Suppressor macrophage (primary cell): ENCODE data around the gene ADK.
"Not testable (repeated sequence)": the region's sequence is repeated elsewhere in the genome, so short reads cannot be mapped to it uniquely, and the experiment has no call there.

Experiments
- DNase-seq, 4 experiments: peaks; one replicate each; pipeline ENCODE4 v3.0.0-alpha.2; 2020 to 2022

The ADK gene

DNA sequence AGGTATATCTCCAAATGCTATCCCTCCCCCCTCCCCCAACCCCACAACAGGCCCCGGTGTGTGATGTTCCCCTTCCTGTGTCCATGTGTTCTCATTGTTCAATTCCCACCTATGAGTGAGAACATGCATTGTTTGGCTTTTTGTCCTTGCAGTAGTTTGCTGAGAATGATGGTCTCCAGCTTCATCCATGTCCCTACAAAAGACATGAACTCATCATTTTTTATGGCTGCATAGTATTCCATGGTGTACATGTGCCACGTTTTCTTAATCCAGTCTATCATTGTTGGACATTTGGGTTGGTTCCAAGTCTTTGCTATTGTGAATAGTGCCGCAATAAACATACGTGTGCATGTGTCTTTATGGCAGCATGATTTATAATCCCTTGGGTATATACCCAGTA is 417.9 kb downstream of the ADK start:
- DNase-seq: not testable (repeated sequence)

DNA sequence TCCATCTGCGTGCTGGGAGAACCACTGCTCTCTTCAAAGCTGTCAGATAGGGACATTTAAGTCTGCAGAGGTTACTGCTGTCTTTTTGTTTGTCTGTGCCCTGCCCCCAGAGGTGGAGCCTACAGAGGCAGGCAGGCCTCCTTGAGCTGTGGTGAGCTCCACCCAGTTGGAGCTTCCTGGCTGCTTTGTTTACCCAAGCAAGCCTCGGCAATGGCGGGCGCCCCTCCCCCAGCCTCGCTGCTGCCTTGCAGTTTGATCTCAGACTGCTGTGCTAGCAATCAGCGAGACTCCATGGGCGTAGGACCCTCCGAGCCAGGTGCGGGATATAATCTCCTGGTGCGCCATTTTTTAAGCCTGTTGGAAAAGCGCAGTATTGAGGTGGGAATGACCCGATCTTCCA is 422.5 kb downstream of the ADK start:
- DNase-seq: not testable (repeated sequence)

DNA sequence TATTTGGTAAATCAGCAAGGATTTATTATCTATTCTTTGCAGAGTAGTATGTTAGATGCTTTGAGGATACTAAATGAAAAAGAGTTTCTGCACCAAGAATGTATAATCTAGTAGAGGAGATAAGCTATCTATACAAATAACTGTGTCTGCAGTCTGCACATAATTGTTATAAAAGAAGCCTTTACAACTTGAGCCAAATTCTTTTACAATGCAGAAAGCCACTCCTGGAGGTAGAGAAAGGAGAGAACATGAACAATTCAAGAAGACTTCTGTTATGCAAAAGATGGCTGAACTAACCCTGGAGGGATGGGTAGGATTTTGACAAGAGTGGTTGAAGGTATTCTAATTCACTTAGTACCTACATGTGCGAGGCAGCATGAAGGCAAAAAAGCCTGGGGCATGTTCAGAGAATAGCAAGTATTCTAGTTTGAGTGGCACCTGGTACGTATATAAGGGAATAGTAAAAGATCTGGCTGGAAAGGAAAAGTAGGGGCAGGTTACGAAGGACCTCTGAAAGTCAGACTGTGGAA is 424.2 kb downstream of the ADK start:
- DNase-seq: no peak

DNA sequence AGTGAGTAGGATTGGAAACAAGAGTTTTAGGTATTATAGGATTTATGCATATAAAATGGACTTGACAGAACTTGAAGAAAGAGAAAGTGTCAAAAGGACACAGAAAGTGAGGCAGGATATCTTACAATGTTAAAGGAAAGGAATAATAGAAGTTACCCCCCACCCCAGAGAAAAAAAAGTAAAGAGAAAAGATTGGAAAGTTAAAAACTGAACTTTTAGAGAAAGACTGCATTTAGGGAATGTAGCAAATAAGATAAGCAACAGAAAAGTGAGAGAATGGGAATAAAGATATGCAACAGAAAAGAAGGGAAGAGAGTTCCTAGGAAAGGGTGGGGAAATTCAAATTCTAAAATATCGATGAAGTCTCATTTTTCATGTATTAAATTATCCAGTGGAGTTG is 424.9 kb downstream of the ADK start:
- DNase-seq: no peak

DNA sequence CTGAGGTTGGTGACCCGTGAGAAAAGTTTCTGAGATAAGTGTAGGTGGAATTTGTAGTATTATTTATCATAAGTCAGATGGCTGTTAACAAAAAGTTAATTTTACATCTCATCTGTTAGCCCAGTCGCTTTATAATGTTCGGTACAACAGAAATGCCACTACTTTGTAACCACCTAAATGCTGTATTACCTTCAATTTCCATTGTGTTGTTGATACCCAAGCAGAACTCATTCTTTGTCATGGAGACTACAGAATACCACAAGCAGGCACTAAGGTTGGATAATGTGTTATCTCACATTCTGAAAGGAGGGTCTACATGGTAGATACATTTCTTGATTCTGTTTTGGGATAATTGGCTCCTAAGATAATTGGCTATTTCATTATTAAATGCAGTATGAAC is 425.6 kb downstream of the ADK start:
- no peak for DNase-seq

DNA sequence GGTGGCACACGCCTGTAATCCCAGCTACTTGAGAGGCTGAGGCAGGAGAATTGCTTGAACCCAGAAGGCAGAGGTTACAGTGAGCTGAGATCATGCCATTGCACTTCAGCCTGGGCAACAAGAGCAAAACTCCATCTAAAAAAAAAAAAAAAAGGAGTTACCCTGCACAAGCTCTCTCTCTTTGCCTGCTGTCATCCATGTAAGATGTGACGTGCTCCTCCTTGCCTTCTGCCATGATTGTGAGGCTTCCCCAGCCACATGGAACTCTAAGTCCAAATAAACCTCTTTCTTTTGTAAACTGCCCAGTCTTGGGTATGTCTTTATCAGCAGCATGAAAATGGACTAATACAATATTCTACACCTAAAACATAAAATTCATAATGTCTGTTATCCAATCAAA is 429.4 kb downstream of the ADK start:
- DNase-seq: not testable (repeated sequence)

DNA sequence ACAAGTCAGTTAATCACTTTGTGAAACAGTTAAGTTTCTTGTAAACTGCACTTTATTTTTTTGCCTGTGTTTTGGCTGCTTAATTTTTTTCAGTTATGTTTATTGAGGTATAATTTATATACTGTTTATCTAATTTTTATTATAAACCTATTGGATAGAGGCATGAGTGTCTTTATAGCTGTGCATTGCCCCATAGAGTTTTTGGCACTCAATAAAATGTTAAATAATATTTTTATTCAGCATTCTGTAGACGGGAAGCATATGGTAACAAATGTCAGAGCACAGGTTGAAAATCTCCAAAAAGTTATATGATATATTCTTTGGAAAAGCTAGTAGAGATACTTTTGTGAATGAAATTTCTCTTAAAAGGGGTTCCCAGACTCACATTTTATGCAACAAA is 431.5 kb downstream of the ADK start:
- DNase-seq: no peak

DNA sequence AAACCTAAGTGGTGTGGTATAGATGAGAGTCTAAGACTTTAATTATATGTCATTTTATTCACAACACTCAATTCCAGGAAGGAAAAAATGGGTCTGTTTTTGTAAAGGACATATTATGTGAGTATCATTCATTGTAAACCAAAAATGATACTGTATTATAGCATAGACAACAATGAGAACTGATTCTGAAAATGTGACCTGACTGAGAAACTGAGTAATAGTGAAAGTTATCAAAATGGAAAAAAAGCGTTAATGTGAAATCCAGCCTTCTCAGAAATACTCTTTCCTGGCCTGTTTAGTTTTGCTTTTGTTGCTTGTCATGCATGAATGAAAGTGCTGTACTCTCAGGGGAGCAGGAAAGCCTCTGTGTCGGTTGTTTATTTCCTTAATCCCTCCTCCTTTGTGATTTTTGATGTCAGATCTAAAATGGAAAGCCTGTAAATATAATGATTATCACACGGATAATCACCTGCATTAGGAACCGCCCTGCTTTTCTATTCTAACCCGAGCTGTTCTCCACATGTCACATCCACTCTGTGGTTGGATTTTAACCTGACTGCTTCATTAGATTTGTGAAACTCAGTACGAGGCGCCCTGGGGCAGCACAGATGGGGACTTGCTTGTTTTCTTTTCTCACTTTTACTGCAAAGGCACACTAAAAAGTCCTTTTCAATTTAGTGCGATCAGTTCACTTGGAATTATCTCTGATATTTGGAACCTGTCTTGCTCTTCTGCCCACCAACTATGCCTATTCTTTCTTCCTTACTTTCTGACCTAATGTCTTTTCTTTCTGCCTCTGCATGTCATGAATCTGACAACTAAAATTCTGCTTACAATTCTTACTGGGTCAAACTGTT is 434.4 kb downstream of the ADK start:
- DNase-seq: no peak

DNA sequence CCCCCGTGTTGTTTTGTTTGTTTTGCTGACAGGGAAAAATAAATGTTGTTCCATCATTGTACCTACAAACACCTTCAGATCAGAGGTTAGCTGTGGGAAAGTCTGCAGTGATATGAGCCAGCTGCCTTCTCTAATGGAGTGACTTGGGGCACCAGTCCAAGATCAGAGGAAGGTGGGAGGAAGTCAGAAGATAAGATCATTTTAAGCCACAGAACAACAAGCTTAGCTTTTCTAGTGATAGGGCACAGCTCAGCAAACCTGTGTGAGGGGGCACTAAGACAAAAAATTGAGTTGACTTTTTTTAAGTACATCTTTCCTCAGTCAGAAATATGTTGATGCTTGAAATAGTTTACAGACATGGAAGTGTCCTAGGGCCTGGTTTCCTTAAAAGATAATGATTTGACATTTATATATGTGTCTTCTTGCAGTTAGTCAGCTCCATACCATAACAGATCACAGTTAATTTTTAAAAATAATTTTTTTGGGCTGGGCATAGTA is 435.1 kb downstream of the ADK start:
- no peak for DNase-seq

DNA sequence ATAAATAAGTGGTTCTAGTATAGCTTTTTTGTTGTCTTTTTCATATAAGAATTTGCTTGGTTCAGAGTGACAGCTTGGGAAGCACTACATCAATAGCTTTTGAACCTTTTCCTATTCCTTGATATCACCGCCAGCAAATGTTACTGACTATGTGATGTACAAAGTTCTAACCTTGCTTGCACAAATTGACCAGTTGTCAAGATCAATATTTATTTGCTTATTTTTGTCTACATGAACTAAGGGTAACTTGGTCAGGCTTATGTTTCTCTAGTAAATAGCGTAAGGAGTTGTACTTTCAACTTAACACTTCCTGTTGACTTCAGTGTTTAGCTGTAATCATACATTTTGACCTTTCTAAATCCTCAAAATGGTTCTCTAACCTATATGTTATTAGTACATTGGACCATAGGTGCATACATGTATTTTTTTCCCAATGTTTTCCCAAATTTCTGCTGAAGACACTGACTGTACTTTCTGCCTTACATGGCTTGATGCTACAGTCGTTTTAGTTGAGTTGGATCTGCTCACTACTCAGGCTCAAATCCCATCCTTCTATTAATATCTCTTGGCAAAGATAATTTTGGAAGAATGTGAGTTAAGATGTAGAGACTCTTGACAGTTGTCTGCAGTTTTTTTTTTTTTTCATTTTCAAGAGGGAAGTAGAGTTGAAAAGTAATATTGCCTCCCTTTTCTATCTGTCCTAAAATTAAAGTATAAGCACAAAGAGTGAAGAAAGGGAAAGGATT is 436.3 kb downstream of the ADK start:
- DNase-seq: no peak

DNA sequence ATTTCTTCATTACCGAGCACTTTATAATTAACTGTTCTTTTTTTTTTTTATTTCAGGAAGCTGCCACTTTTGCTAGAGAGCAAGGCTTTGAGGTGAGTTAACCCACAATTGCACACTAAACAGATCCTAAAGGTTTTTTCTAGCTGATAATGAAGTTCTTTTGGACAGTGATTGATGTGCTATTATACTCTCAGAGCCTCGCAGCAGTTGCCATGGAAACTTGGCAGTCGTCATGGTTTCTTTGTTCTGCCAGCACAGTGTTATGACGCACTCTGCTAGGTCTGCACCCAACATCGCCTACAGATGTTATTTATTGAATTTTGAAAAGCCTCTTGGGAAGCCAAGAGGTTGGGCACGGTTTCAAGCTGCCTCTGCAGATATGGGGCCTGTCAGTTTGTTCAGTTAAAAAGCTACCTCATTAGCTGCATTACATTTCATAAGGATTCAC is 438.2 kb downstream of the ADK start:
- peak in 2 of 4 experiments; percentile 2 to 21 for DNase-seq

DNA sequence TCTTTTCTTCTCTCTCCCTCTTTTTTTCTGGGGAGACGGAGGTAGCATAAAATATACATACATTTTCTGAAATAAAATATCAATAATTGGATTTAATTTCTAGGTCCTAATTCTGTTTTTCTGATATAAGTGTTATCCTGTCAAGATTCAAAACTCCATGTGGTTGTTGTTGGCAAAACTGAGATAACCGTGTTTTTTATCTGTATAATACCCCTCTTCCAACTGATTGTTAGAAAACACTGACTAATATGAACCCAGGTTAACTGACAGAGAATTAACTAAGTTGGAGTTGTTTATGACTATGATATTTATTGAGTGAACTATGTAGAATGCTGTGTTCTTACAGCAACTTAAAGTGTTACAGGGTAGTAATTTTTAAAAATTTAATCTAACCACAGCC is 438.8 kb downstream of the ADK start:
- DNase-seq: no peak

DNA sequence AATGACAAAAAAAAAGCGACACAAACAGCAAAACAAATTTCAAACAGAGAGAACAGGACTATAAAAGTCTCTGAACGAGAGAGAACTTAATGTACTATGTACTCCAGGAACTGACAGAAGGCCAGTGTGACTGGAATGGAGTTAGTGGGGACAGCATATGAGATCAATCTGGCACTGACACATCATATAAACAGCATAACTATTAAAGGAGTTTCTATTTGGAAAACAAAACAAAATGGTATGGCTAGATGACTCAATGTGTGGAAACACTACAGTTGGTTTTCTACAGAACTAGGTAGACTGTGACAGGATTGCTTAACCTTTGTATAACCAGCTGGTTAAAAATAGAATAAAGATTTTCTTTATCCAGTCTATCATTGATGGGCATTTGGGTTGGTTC is 442.4 kb downstream of the ADK start:
- no peak for DNase-seq

DNA sequence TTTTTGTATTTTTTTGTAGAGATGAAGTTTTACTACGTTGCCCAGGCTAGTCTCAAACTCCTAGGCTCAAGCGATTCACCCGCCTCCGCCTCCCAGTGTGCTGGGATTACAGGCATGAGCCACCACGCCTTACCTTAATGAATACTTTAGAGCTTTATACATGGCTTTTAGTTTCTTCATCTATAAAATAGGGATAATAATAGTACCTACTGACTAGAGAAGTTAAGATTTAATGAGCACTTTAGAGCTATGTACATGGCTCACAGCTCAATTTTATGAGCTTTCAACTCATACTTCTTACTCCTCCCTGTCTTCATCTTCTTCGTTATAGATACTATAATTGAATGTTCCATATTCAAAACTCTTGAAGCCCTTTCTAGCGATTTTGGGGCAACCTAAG is 445.7 kb downstream of the ADK start:
- no peak for DNase-seq

DNA sequence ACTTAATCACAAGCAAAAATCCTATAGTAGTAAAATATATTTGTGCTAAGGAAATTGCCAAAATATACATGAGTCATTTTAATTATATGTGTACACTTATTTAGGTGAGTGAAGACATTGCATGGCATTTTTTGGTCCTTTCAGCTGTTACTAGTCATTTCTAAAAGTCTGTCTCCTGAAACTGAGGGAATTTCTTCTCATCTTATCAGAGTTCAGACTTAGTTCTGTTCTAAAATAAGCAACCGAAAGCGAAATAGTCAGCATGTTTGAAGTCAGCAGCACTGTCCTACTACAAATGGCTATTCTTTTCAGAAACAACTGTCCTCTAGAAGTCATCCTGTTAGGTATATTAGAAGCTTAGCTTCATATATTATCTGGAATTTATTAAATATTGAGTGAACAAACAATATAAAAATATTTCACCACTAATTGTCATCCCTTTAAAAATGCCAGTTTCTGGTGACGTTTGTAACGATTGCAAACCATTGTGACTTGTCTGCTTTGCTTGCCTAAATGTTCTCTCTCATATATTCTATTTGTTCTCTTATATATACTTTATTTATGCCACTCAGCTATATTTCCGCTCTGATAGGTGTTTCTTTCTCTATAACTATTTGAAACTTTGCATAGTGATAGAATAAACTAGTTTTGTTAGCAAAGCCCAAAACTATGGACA is 448.0 kb downstream of the ADK start:
- no peak for DNase-seq

DNA sequence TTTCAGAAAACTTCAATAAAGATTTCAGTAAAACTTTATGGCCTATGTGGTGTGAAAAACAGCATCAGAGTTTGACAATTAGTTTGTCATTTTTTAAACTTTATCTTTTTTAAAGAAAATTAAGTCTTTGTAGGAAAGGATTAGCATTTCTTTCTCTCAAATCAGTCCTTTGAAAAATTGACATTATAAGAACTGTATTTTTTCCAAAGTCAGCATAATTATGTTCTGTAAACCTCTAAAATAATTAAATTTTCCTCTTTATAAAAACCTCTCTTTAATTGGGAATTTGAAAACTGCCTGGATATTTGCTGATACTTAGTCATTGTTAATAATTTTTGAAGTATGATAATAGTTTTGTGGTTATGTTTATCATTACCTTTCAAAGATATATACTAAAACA is 448.7 kb downstream of the ADK start:
- DNase-seq: no peak

DNA sequence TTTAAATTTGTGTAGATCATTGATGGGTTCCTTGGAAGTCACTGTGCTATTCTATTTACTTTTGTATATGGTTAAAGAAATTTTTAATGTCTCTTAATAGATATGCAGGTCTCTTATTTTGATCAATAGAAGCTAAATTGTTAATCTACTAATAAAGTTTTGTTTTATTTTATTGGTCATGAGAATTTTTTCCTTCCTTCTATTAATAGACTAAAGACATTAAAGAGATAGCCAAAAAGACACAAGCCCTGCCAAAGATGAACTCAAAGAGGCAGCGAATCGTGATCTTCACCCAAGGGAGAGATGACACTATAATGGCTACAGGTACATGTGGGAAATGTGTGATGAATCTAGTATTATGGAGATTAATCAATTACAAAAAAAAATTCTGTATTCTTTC is 449.1 kb downstream of the ADK start:
- no peak for DNase-seq

DNA sequence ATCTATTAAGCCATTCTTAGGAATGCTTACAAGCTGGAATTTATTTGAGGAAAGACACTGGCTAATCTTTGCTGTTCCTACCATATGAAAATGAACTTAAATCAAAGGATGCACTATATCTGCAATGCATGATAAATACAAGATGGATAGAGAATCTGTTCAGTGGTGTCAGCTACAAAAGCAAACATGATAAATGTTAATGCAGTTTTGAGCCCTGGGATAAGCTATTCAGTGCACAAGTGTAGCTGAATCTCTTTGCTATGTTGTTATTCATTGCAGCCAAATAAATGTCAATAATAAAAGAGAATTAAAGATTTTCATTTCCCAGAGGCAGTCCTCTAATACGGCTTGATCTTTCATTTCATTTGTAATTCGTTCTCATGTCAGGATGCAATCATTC is 451.6 kb downstream of the ADK start:
- no peak for DNase-seq

DNA sequence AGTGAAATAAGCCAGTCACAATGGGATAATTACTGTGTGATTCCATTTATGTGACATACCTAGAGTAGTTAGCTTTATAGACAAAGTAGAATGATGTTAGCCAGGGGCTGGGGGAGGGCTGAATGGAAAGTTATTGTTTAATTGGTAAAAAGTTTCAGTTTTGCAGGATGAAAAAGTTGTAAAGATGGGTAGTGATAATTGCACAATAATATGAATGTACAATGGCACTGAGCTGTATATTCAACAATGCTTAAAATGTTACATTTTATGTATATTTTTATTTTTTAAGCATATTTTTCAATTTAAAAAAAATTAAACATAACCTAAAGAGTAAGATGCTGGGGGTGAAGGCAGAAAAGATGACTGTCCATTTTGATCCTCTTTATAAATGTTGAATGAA is 459.3 kb downstream of the ADK start:
- DNase-seq: no peak

DNA sequence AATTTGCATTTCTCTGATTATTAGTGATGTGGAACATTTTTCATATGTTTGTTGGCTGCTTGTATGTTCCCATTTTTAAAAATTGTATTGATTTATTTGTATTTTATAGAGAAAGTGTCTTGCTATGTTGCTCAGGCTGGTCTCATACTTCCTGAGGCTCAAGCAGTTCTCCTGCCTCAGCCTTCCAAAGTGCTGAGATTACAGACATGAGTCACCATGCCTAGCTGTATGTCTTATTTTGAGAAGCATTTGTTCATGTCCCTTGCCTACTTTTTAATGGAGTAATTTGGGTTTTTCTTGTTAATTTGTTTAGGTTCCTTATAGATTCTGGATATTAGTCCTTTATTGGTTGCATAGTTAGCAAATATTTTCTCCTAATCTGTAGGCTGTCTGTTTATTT is 461.2 kb downstream of the ADK start:
- peak in 2 of 4 experiments; percentile 3 to 11 for DNase-seq

DNA sequence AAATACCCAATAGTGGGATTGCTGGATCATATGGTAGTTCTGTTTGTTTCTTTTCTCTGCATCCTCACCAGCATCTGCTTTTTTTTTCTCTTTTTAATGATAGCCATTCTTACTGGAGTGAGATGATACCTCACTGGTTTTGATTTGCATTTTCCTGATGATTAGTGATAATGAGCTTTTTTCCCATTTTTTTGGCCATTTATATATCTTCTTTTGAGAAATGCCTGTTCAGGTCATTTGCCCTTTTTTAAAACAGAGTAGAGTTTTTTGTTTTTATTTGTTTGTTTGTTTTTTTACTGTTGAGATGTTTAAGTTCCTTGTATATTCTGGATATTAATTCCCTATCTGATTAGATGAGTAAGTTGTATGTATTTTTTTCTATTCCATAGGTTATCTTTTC is 469.6 kb downstream of the ADK start:
- DNase-seq: no peak

DNA sequence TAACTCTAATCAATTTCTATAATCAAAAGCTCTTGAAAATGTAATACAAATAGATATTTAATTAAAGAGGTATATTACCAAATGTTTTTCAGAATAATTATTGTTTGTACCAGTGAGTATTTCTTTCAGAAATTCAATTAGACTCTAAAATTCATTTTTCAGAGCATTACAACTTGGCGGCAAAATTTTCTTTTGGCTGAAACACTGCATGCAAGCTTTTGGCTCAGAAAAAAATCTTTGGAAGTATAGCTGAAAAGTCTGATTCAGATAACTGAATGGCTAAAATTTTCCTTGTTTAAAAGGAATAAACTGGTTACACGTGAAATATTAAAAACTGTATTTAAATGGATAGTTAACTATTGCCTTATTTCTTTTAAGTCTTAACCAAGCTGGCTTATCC is 472.8 kb downstream of the ADK start:
- DNase-seq: no peak

DNA sequence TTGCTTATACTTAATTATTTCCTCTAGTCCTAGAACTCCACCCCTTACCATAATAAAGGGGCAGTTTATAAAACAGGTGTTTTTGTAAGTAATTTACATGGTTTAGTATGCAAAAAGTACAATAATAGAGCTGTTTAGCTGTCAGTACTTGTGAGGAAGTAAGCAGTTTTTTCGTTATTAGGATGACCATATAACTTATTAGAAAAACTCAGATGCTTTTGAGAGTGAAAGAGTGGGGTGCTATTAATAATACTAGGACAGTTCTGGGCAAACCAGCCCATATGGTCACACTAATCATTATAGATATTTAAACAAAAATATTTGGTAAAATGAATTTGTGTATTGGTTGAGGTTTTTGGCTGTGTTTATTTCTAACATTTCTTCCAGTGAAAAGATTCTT is 473.5 kb downstream of the ADK start:
- DNase-seq: no peak
